NT2/D1 (cell line): ENCODE data around the gene EEF2.

Experiments
- YY1 ChIP-seq: IDR thresholded peaks from 2 replicates; pipeline ENCODE4 v1.6.1; 2011; ENCODE audit not compliant: insufficient read length, insufficient read depth
- ZNF274 ChIP-seq: IDR thresholded peaks from 2 replicates; pipeline ENCODE4 v1.6.1; 2011; ENCODE audit warnings: mild to moderate bottlenecking, low read depth, low read length

- TF ChIP-seq YY1 (no peak), ZNF274 (no peak)
These were observed 16.5 kb downstream of the EEF2 start for GRCh38 chr19:3968556-3969434.
